Right renal pelvis (tissue), 4 donors: ENCODE results near the gene JAGN1. TPM values are rescaled to one million over a fixed set of nuclear protein-coding genes. Genes with fewer than 3 reads are reported as not detected.
"Not testable (repeated sequence)": the region's sequence is repeated elsewhere in the genome, so short reads cannot be mapped to it uniquely, and the experiment has no call there.

ENCODE experiments used
- DNase-seq, 4 donors: peaks; one replicate each; pipeline ENCODE4 v3.0.0-alpha.2; 2013; ENCODE audit warnings: low read depth in 4 of 4, low spot score in 3 of 4, missing footprints in 1 of 4
- polyA plus RNA-seq, 4 donors: library from polyadenylated mRNA; unstranded; fragments of 120-200 nt; gene quantifications; one replicate each; pipeline ENCODE4 v1.2.1, GENCODE V29; 2013; ENCODE audit not compliant: insufficient read length in 4 of 4

The JAGN1 gene
- polyA plus RNA-seq, 4 donors, result 47.9 to 50.0 (median 49.4) TPM

- not testable (repeated sequence) for DNase-seq
These were observed 6.5 kb downstream of the JAGN1 start for GRCh38 chr3:9896755-9897407.

DNA sequence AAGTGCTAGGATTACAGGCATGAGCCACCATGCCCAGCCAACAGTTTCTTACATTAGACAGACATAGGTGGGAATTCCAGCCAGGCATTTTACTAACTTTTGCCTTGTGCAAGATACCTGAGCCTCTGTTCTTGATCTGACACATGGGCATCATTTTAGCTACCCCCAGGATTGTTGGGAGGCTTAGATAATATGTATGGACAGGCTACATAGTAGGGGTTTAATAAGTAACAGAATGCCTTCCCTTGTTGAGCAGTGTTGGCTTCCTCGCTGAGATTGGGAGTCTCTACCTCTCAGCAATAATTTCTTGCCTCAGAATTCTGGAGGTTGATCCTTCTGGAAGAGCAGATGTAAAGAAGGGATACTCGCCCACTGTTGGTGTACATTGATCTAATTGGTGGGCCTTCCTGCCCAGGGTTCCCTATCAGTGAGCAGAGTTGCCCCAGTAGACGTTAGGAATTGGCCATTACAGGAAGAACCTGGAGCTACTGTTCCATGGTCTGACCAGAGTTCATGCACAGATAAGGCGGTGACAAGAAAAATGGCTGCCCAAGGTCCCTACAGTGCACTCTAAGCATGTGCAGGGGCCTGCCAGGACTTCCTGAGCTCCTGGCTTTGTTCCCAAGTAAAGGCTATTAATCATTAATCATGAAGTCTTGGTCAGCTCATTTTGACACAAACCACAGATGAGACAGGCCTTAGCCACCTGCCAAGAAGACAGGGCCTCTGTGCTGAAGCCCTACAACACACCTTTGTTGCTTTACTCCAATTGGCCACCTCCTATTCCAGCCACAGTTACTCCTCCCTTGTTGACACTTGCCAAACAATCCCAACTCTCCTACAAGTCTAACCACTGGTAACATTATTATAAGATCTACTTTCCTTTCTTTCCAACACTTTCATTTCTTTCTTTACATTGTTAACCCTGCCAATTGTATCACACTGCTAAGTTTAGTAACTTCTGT lies 7.3 kb downstream of the JAGN1 start:
- peak in 1 of 4 donors; percentile 43 for DNase-seq

DNA sequence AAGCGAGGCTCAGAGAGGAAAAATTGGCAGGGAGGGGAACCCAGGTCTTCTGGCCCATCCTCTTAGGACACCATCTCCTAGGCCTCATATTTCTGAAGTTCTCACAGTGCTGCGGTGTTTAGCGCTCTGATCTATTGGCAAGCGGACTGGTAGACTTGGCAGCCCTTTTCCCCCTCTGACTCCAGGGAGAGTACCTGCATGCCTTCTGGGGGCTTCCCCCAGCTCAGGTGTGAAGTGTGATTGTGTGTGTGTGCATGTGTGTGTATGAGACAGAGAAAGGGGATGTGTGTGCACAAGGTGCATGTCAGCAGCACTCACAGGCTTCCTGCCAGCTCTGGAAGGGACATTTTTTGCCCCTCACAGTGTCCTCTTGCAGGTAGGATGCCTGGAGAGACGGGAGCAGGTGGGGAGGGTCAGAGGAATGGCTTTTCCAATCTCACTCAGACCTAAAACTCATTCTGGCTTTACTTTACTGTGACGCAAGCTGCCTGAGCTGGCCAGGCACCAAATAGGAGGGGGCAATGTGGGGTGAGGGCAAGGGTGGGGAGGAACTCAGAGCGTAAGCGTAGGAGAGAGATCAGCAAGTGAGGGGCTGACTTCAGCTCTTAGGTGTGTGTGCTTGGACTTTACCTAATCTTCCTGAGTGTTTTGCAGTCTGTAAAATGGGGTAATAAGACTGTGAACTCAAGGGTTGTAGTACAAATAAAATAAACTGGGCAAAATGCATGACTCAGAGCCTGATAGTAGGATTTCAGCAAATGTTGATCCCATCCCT lies 8.2 kb downstream of the JAGN1 start:
- no peak for DNase-seq

GRCh38 chr3:9899289-9899791 lies 8.9 kb downstream of the JAGN1 start:
- DNase-seq, result no peak

GRCh38 chr3:9900965-9901415 lies 10.6 kb downstream of the JAGN1 start:
- DNase-seq, result not testable (repeated sequence)

DNA sequence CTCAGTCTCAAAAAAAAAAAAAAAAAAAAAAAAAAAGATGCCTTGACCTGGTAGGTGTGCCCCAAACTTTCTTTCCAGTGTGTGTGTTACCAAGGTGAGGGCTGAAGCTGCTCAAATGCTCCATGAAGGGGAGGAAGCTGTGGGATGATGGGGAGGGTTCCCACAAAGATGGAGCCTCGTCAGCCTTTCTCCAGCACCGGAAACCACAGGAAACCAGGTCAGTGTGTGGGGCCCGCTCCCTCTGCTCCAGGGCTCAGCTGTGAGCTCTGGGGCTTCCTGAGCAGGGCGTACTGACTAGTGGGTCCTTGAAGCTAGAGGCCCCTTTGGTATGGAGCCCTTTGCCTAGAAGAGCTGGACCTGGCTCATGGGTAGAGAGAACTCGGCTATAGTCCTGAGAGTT lies 11.6 kb downstream of the JAGN1 start:
- DNase-seq, result no peak

DNA sequence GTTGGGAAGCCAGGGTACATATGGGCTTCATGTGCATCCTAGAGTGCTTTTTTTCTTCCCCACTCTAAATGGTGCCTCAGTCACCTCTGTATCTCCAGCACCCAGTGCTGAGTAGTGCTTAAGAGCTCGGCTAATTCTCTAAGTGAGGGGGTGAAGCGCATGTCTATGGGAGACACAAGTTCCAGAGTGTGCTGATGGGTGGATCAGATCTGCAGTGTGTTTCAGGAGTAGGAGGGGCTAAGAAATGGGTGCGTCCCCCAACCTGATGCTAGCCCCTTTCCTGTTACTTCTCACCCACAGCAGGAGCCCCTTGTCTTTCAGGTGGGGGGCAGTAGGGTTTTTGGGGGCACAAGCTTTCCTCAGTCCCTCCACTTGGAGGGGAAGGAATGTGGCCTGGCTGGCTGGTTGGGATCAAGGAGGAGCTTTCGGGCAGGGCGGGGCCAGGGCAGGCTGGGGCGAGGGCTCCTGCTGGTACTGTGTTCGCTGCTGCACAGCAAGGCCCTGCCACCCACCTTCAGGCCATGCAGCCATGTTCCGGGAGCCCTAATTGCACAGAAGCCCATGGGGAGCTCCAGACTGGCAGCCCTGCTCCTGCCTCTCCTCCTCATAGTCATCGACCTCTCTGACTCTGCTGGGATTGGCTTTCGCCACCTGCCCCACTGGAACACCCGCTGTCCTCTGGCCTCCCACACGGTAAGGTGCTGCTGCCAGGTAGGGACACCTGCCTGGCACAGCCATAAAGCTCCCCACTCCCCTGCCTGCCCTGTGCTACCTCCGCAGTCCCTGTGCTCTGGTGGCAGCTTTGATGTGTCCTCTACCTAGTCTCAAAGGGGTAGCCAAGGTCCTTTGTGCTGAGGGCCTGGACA lies 12.2 kb downstream of the JAGN1 start, which contains the start of gene IL17RE:
TSS of gene IL17RE (plus strand) at position 477 of the 866 bp plus-strand sequence. CDS start at position 562, 85 bp downstream.
- no peak for DNase-seq

DNA sequence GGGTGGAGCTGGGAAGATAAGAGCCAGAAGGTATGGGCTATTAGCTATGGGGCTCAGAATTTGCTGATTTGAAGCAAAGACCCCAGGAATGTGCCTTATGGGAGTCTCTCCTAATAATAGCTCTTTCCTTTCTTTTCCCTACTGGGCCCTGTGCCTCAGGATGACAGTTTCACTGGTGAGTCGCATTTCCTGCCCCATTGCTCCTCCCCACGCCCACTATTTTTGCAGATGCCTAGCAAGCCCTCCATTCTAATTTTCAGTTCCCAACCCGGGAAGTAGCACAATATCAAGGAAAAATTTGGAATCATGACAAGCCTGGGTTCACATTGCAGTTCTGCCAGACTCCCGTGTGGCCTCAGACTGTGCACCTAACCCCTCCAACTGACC lies 12.8 kb downstream of the JAGN1 start:
- no peak for DNase-seq

GRCh38 chr3:9903904-9904303 lies 13.5 kb downstream of the JAGN1 start:
- no peak for DNase-seq

DNA sequence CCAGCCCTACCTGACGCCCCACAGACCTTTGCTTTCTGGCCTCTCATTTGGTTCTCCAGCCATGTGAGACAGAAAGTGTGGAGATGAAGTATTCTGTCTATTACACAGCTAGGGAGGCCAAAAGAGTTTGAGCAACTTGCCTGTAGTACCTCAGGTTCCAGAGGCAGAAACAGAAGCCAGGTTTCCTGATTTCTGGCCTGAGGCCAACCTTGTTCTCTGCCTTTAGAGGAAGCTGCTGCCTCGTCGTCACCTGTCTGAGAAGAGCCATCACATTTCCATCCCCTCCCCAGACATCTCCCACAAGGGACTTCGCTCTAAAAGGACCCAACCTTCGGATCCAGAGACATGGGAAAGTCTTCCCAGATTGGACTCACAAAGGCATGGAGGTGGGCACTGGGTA lies 16.1 kb downstream of the JAGN1 start:
- no peak for DNase-seq

- DNase-seq, result no peak
These were observed 17.9 kb downstream of the JAGN1 start for GRCh38 chr3:9908286-9908685.

- DNase-seq, result no peak
These were observed 19.0 kb downstream of the JAGN1 start for GRCh38 chr3:9909221-9910013.

GRCh38 chr3:9911863-9912262 lies 21.5 kb downstream of the JAGN1 start:
- DNase-seq, result no peak

GRCh38 chr3:9912294-9912935 lies 22.0 kb downstream of the JAGN1 start:
- DNase-seq, result no peak

DNA sequence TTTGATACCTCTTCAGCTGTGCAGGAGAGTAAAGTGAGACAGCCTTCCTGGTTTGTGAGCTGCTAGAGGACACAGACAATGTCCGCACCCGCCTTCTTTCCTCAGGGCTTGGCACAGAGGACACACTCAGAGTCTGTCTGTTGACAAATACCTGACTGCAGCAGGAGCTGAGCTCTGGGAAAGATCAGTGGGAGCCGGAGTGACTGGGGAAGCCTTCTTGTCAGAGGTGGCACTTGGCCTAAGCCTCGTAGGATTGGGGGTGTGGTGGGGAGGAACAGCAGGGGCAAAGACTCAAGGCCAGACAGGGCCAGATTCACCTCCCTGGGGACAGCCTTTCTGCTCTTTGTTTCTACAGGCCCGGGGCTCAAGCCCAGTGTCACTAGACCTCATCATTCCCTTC lies 23.2 kb downstream of the JAGN1 start:
- DNase-seq, result no peak

DNA sequence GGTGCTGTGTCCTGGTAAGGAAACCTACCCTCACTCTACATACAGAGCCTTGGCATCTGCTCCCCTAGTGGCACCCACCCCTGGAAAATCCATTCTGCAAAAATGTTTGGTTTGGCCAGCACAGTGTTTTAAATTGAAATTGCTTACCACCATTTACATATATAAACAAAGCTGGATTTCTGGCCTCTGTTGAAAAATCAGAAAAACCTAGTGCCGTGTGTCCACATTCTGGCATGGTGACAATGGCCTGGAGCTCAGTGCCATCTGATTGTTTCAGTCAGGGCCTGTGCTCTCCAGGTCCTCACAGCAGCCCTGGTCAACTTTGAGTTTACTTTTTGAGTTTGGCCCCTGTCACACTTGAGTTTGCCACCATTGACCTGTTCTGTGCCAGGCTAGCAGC lies 23.6 kb downstream of the JAGN1 start:
- no peak for DNase-seq

DNA sequence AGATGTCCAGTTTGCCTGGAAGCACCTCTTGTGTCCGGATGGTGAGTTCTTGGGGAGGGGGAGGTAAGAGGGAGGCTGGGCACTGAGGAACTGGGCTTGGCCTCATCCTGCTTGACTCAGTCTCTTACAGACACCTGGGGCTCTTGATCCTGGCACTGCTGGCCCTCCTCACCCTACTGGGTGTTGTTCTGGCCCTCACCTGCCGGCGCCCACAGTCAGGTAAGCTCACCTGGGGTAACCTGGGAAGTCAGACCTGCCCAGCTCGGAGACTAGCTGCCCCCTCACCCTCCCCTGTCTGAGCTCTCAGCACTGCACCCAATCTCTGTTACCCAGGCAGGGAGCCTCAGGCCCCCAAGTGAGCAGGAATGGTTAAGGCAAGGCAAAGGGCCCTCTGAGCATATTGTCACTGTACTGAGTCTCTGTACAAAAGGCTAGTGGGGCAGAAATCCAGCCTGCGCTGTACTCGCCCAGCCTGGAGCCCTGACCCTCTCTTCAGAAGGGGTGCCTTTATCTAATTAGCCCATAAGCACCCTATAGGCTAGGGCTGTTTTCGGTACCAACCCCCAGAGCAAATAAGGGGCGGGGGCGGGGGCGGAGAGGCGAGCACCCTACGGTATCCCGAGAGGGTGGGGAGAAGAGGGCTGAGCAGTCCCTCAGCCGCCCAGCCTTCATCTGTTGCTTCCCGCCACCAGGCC lies 24.3 kb downstream of the JAGN1 start:
- DNase-seq, result no peak
